Measurements from ENCODE around the gene VPS4B.
"Not testable (repeated sequence)": the region's sequence is repeated elsewhere in the genome, so short reads cannot be mapped to it uniquely, and the experiment has no call there.

GRCh38 chr18:63452751-63453150 is 30.5 kb upstream of the VPS4B start:
- not testable (repeated sequence) for TF ChIP-seq CTCF (conservative IDR thresholded peaks at IDR 0.05; ENCODE audit: low read depth in 2 of 2); EZH2 (IDR thresholded peaks at IDR 0.05; ENCODE audit: low read depth, unreplicated experiment); JUNB (IDR thresholded peaks at IDR 0.05; ENCODE audit: unreplicated experiment); POLR2AphosphoS5 (IDR thresholded peaks at IDR 0.05; ENCODE audit: low read depth); STAT1 (IDR thresholded peaks at IDR 0.05; ENCODE audit: unreplicated experiment); ETS1 (IDR thresholded peaks at IDR 0.05); EZH2phosphoT487 (IDR thresholded peaks at IDR 0.05; ENCODE audit: unreplicated experiment); REST (IDR thresholded peaks at IDR 0.05; ENCODE audit: unreplicated experiment)

Measured in GM23338 (cell line).